Fibroblast of the aortic adventitia (primary cell): ENCODE data around the gene RABEP1. TPM values are rescaled to one million over a fixed set of nuclear protein-coding genes. Genes with fewer than 3 reads are reported as not detected.
A peak's percentile ranks its signal among the peaks of the same experiment; 100 is the strongest.

Experiments used
- DNase-seq: peaks from one replicate; pipeline ENCODE4 v3.0.0-alpha.2; 2010; ENCODE audit warnings: low read depth
- H3K4me3 ChIP-seq: 2 replicates; pipeline ENCODE4 v1.5.1; 2011; ENCODE audit warnings: low read depth, mild to moderate bottlenecking, control low read depth, low read length, moderate library complexity
- total RNA-seq: library from RNA; depleted of rRNA; stranded (reverse); fragments of >200 nt; gene quantifications from 2 replicates; pipeline ENCODE4 v1.2.3, GENCODE V29; 2012; ENCODE audit warnings: low replicate concordance
- TF ChIP-seq, protein P1 (sequence below): IDR thresholded peaks from 2 replicates; pipeline ENCODE4 v1.5.1; 2011; ENCODE audit warnings: mild to moderate bottlenecking, low read length, control low read depth, inconsistent platforms; ENCODE audit not compliant: insufficient read depth

The RABEP1 gene
- total RNA-seq, 1 donor = 43.5 TPM

DNA sequence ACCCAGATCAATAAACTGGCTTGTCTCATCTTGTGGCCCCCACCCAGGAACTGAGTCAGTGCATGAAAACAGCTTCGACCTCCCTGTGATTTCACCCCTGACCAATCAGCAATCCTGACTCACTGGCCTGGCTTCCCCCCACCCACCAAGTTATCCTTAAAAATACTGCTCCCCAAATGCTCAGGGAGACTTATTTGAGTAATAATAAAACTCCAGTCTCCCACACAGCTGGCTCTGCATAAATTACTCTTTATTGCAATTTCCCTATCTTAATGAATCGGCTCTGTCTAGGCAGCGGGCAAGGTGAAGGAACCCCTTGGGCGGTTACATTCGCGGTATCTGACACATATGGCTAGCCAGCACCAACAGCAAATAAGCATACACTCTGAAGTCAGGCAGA is 9.8 kb upstream of the RABEP1 start:
- H3K4me3 ChIP-seq = no peak overlapping the region
- no peak for DNase-seq
- TF ChIP-seq, protein P1, sequence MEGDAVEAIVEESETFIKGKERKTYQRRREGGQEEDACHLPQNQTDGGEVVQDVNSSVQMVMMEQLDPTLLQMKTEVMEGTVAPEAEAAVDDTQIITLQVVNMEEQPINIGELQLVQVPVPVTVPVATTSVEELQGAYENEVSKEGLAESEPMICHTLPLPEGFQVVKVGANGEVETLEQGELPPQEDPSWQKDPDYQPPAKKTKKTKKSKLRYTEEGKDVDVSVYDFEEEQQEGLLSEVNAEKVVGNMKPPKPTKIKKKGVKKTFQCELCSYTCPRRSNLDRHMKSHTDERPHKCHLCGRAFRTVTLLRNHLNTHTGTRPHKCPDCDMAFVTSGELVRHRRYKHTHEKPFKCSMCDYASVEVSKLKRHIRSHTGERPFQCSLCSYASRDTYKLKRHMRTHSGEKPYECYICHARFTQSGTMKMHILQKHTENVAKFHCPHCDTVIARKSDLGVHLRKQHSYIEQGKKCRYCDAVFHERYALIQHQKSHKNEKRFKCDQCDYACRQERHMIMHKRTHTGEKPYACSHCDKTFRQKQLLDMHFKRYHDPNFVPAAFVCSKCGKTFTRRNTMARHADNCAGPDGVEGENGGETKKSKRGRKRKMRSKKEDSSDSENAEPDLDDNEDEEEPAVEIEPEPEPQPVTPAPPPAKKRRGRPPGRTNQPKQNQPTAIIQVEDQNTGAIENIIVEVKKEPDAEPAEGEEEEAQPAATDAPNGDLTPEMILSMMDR = no peak

DNA sequence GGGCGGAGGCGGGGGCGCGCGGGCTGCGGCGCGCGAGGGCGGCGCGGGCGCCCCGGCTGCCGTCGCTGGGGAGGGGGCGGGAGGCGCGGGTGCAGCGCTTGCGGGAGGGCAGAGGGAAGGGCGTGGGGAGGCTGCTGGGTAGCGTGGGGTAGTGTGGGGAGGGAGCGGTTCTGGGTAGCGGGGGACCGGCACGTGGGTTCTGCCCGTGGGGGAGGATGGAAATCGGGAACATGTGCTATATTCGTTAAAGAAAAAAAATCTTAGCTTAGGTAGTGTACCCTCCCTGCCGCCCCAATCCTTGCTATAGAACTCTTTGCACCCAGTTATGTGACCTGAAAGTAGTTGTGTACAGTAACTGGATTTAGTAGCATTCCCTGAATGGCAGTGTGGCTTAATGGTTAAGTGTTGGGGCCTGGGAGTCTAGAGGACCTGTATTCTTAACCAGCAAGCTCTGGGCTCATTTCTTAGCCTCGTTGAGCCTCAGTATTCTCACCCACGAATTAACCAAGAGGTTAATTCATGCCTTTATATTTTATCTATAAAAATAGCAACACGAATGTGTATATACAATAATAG is 646 bp downstream of the RABEP1 start:
- TF ChIP-seq, protein P1 = no peak
- H3K4me3 ChIP-seq = peak overlapping the region; percentile 79
- peak; percentile 19 for DNase-seq

DNA sequence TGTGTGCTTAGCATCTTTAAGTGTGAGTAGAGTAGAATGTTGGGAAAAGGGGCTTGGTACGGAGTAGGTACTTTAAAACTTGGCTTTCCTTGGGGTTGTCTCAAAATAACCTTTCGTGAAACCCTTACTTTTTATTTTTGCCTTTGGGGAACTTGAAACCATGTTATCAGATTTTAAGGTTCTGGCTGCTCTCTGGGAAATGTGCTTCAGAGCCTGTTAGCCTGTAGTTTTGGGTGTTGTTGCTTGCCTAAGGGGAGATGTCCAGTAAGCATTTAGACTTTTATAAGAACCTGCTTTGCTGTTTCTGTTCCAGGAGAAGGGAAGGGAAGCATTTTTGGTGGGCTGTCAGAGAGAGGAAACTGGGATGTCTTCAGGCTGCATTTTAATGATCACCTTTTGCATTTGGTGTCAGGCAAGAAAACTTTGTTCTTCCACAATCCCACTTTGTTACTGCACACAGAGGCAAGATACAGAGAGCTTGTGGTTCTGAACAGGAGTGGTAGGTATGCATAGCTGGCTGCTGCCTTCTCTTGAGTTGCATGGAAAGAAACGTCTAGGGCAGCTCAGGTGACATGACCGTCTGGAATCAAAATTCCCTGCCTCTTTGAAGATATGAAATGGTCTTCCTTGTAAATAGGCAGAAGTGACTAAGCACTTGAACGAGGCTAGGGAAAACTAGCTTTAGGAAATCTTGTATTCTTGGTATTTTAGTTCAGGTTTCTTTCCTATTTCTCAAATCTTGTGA is 1.7 kb downstream of the RABEP1 start:
- peak overlapping the region; percentile 79 for H3K4me3 ChIP-seq
- DNase-seq = peak; percentile 22
- TF ChIP-seq, protein P1 = no peak

DNA sequence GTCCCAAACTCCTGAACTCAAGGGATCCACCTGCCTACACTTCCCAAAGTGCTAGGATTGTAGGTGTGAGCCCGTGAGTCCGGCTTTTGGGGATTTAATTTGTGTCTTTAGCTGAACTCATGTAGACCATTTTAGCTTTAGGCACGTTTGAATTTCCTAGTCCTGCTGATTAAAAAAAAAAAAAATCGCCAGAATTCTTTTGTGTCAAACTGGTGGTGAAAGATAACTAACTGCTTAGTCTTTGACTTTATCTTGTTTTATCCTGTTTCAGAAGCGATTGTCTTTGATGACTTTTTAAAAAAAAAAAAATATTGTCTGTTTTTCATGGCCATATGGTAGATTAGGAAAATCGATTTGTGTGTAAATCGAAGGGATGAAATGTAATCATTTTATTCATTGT is 2.6 kb downstream of the RABEP1 start:
- TF ChIP-seq, protein P1 = no peak
- no peak overlapping the region for H3K4me3 ChIP-seq
- no peak for DNase-seq

DNA sequence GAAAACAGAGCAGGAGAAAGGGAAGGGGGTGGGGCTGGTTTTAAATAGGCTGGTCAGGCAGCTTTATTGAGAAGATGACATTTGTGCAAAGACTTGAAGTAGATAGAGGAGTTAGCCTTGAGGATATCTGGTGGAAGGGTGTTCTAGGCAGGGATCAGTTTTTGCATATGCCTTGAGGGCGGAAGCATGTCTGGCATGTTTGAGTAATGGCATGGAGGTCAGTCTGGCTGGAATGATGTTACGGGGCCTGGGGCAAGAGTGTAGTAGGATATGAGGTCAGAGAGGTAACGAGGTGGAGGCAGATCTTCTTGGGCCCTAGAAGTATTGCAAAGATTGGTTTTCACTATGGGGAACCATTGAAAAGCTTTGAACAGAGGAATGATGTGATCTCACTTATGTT is 4.8 kb downstream of the RABEP1 start:
- no peak for DNase-seq
- TF ChIP-seq, protein P1 = no peak
- H3K4me3 ChIP-seq = no peak overlapping the region

DNA sequence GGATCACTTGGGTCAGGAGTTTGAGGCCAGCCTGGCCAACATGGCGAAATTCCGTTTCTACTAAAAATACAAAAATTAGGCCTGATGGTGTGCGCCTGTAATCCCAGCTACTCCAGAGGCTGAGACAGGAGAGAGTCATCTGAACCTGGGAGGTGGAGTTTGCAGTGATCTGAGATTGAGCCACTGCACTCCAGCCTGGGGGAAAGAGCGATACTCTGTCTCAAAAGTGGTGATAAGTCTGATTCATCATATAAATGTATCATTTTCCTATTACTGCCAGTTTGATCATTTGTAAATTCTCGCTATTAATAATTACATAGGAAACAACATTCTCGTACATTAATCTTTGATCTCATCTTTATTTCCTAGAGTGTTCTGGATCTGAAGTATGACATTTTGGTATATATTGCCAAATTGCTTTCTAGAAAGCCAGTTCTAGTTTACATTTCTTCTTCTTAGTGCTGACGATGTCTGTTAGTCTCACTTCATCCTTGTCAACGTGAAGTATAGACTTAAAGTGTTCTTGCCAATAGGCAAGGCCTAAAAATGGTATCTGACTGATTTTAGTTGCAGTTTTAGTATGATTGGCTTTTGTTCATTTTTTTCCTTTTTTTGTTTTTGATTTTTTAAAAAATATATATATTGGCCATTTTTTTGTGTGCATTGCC is 9.7 kb downstream of the RABEP1 start:
- H3K4me3 ChIP-seq = no peak overlapping the region
- DNase-seq = no peak
- TF ChIP-seq, protein P1 = no peak
